Rectal smooth muscle tissue (tissue), 1 donor: ENCODE results near the gene MYOG.

Experiments used
- H3K27ac ChIP-seq: one replicate; pipeline ENCODE4 v1.7.0; 2013; ENCODE audit warnings: low read depth, low read length, inconsistent platforms
- H3K27me3 ChIP-seq: one replicate; pipeline ENCODE4 v1.7.0; 2013; ENCODE audit warnings: low read length; ENCODE audit not compliant: control insufficient read depth, insufficient read depth
- H3K36me3 ChIP-seq: one replicate; pipeline ENCODE4 v1.7.0; 2013; ENCODE audit warnings: low read length; ENCODE audit not compliant: control insufficient read depth, insufficient read depth
- H3K4me1 ChIP-seq: one replicate; pipeline ENCODE4 v1.7.0; 2013; ENCODE audit warnings: low read length; ENCODE audit not compliant: control insufficient read depth, insufficient read depth
- H3K4me3 ChIP-seq: one replicate; pipeline ENCODE4 v1.7.0; 2013; ENCODE audit warnings: low read length
- H3K9ac ChIP-seq: one replicate; pipeline ENCODE4 v1.7.0; 2013; ENCODE audit warnings: low read length

Gene MYOG

GRCh38 chr1:203103829-203104495 is 18.1 kb upstream of the MYOG start:
- no peaks in the 10 kb centered on the region for H3K36me3 ChIP-seq
- no peak overlapping the region for H3K27ac ChIP-seq
- no peaks in the 10 kb centered on the region for H3K4me1 ChIP-seq
- no peak overlapping the region for H3K4me3 ChIP-seq
- no peak overlapping the region for H3K9ac ChIP-seq
- H3K27me3 ChIP-seq, result no peaks in the 10 kb centered on the region

- Histone ChIP-seq H3K4me1 (no peaks in the 10 kb centered on the region), H3K27ac (no peak overlapping the region), H3K9ac (no peak overlapping the region), H3K36me3 (no peaks in the 10 kb centered on the region), H3K27me3 (no peaks in the 10 kb centered on the region), H3K4me3 (no peak overlapping the region)
These were observed 17.4 kb upstream of the MYOG start for GRCh38 chr1:203103216-203103615.

GRCh38 chr1:203101813-203102634 is 16.2 kb upstream of the MYOG start:
- Histone ChIP-seq H3K36me3 (no peaks in the 10 kb centered on the region), H3K27me3 (no peaks in the 10 kb centered on the region), H3K4me1 (no peaks in the 10 kb centered on the region), H3K4me3 (no peak overlapping the region), H3K9ac (no peak overlapping the region), H3K27ac (no peak overlapping the region)

GRCh38 chr1:203100516-203100869 is 14.7 kb upstream of the MYOG start:
- Histone ChIP-seq H3K27me3 (no peaks in the 10 kb centered on the region), H3K9ac (no peak overlapping the region), H3K4me3 (no peak overlapping the region), H3K36me3 (no peaks in the 10 kb centered on the region), H3K4me1 (no peaks in the 10 kb centered on the region), H3K27ac (no peak overlapping the region)

GRCh38 chr1:203099805-203100515 is 14.1 kb upstream of the MYOG start:
- Histone ChIP-seq H3K4me1 (no peaks in the 10 kb centered on the region), H3K9ac (no peak overlapping the region)

GRCh38 chr1:203098914-203099520 is 13.2 kb upstream of the MYOG start:
- H3K4me1 ChIP-seq, result no peaks in the 10 kb centered on the region
- H3K27me3 ChIP-seq, result no peaks in the 10 kb centered on the region
- H3K9ac ChIP-seq, result no peak overlapping the region
- H3K27ac ChIP-seq, result no peak overlapping the region
- no peak overlapping the region for H3K4me3 ChIP-seq
- no peaks in the 10 kb centered on the region for H3K36me3 ChIP-seq

More at GRCh38 chr1:203099805-203100515, 14.1 kb upstream of the MYOG start:
- Histone ChIP-seq H3K27me3 (no peaks in the 10 kb centered on the region), H3K36me3 (no peaks in the 10 kb centered on the region), H3K27ac (no peak overlapping the region), H3K4me3 (no peak overlapping the region)

GRCh38 chr1:203098445-203098844 is 12.6 kb upstream of the MYOG start:
- H3K36me3 ChIP-seq, result no peaks in the 10 kb centered on the region
- H3K27me3 ChIP-seq, result no peaks in the 10 kb centered on the region
- H3K4me3 ChIP-seq, result no peak overlapping the region
- H3K4me1 ChIP-seq, result no peaks in the 10 kb centered on the region
- H3K27ac ChIP-seq, result no peak overlapping the region
- H3K9ac ChIP-seq, result no peak overlapping the region

- no peaks in the 10 kb centered on the region for H3K4me1 ChIP-seq
- H3K27me3 ChIP-seq, result no peaks in the 10 kb centered on the region
- H3K36me3 ChIP-seq, result no peaks in the 10 kb centered on the region
- no peak overlapping the region for H3K27ac ChIP-seq
- H3K9ac ChIP-seq, result no peak overlapping the region
- no peak overlapping the region for H3K4me3 ChIP-seq
These were observed 11.2 kb upstream of the MYOG start for GRCh38 chr1:203097001-203097400.

GRCh38 chr1:203096566-203096965 is 10.8 kb upstream of the MYOG start:
- H3K36me3 ChIP-seq, result no peaks in the 10 kb centered on the region
- no peak overlapping the region for H3K4me3 ChIP-seq
- no peaks in the 10 kb centered on the region for H3K4me1 ChIP-seq
- H3K27ac ChIP-seq, result no peak overlapping the region
- no peak overlapping the region for H3K9ac ChIP-seq
- no peaks in the 10 kb centered on the region for H3K27me3 ChIP-seq

- Histone ChIP-seq H3K27me3 (no peaks in the 10 kb centered on the region), H3K27ac (no peak overlapping the region), H3K4me1 (no peaks in the 10 kb centered on the region), H3K4me3 (no peak overlapping the region), H3K9ac (no peak overlapping the region), H3K36me3 (no peaks in the 10 kb centered on the region)
These were observed 9.4 kb upstream of the MYOG start for GRCh38 chr1:203095061-203095690.

- Histone ChIP-seq H3K4me3 (no peak overlapping the region), H3K9ac (no peak overlapping the region), H3K27ac (no peak overlapping the region)
These were observed 8.1 kb upstream of the MYOG start for GRCh38 chr1:203093754-203094410.

More at GRCh38 chr1:203093754-203094410, 8.1 kb upstream of the MYOG start:
- no peaks in the 10 kb centered on the region for H3K36me3 ChIP-seq
- H3K4me1 ChIP-seq, result no peaks in the 10 kb centered on the region
- H3K27me3 ChIP-seq, result no peaks in the 10 kb centered on the region
